Left hindlimb (tissue), 1 donor: ENCODE data around the gene KRT1.

Source experiments
- DNase-seq: peaks from one replicate; pipeline ENCODE4 v3.0.0-alpha.2; 2018

Gene KRT1

GRCh38 chr12:52631676-52632459 lies 48.3 kb downstream of the KRT1 start:
- no peak for DNase-seq

GRCh38 chr12:52631264-52631663 lies 48.9 kb downstream of the KRT1 start:
- no peak for DNase-seq

GRCh38 chr12:52630599-52631200 lies 49.5 kb downstream of the KRT1 start:
- DNase-seq, result no peak

- no peak for DNase-seq
Measured at GRCh38 chr12:52630008-52630500, 50.2 kb downstream of the KRT1 start.

GRCh38 chr12:52629281-52630007 lies 50.8 kb downstream of the KRT1 start:
- DNase-seq, result no peak

GRCh38 chr12:52628841-52629240 lies 51.4 kb downstream of the KRT1 start:
- no peak for DNase-seq

- no peak for DNase-seq
Measured at GRCh38 chr12:52628111-52628507, 52.1 kb downstream of the KRT1 start.

- no peak for DNase-seq
Measured at GRCh38 chr12:52627395-52628110, 52.7 kb downstream of the KRT1 start.
